ENCODE measurements around the gene TNS2. TPM values are rescaled to one million over a fixed set of nuclear protein-coding genes. Genes with fewer than 3 reads are reported as not detected.

The TNS2 gene
- total and polyA plus RNA-seq, 9 of the 15 experiments (the other 6 are each of a cell fraction or from before 2014, with no cell fraction given) = 0.28 to 3.1 (median 1.2) TPM; not detected in 1

DNA sequence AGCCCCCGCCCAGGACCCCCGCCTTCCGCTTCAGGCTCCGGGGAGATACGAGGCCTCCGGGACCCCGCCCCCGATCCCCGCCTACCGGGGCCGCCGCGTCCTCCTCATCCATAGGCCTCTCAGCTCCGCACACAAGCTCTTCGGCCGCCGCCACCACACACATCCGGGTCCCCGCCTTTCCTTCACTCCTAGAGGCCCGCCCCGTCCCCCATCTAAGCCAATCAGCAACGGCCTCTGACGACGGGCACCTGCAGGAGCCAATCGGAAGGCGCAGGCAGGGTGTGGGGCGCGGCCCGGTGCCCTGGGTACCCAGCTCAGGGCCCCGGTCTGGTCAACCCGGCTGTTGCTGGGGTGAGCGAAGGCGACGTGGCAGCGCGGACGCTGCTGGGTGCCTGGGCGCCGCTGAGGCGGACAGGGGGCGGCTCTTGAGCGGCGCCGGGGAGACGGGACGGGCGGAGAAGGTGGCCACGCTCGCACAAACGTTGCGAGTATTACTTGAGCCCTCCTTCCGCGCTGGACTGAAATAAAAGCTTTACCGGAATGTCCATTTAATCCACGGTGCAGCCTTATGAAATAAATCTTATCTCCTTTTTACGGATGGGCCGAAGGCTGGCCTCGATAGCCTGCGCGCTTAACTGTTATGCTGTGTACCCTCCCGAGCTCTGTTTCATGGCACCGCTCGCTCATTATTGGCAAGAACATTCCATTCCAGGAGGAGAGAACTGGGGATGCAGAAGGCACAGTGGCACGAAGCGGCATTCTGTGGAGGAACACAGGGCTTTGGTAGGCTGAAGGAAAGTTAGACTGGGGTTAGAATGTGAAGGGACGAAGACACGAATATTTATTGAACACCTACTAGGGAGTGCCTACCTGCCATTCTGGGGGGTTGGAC lies 29.6 kb downstream of the TNS2 start, which contains the start of gene SPRYD3 (continued):
- TF ChIP-seq DDX20 (tag; IDR thresholded peaks at IDR 0.05; ENCODE audit: low read depth) = no peak
- no peak for TF ChIP-seq ZNF830 (CRISPR knock-in tag; IDR thresholded peaks at IDR 0.05)
- TF ChIP-seq ZNF184 (CRISPR knock-in tag; IDR thresholded peaks at IDR 0.05) = no peak
- no peak for TF ChIP-seq PTTG1 (tag; IDR thresholded peaks at IDR 0.05; ENCODE audit: low read depth)
- no peak for TF ChIP-seq LARP7 (IDR thresholded peaks at IDR 0.05)
- TF ChIP-seq CBFB (CRISPR knock-in tag; IDR thresholded peaks at IDR 0.05) = no peak
- TF ChIP-seq CHD7 (IDR thresholded peaks at IDR 0.05; ENCODE audit: low read depth, low read length) = no peak
- TF ChIP-seq CAMTA2 (CRISPR knock-in tag; conservative IDR thresholded peaks at IDR 0.05) = no peak
- no peak for TF ChIP-seq KAT8 (IDR thresholded peaks at IDR 0.05; ENCODE audit: low read depth)
- no peak for TF ChIP-seq ETV6 (IDR thresholded peaks at IDR 0.05; ENCODE audit: borderline replicate concordance in 1 of 2, low read depth in 2 of 2, low read length in 1 of 2)
- no peak for TF ChIP-seq ETV6 (CRISPR knock-in tag; IDR thresholded peaks at IDR 0.05; ENCODE audit: borderline replicate concordance)
- 0 out of 2 replicates have a peak, but pooled peaks have one; percentile 22 for TF ChIP-seq GTF2A2 (tag; IDR thresholded peaks at IDR 0.05)
- no peak for TF ChIP-seq FOXA1 (IDR thresholded peaks at IDR 0.05; ENCODE audit: borderline replicate concordance)
- TF ChIP-seq, protein P1, sequence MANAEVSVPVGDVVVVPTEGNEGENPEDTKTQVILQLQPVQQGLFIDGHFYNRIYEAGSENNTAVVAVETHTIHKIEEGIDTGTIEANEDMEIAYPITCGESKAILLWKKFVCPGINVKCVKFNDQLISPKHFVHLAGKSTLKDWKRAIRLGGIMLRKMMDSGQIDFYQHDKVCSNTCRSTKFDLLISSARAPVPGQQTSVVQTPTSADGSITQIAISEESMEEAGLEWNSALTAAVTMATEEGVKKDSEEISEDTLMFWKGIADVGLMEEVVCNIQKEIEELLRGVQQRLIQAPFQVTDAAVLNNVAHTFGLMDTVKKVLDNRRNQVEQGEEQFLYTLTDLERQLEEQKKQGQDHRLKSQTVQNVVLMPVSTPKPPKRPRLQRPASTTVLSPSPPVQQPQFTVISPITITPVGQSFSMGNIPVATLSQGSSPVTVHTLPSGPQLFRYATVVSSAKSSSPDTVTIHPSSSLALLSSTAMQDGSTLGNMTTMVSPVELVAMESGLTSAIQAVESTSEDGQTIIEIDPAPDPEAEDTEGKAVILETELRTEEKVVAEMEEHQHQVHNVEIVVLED (CRISPR knock-in tag; IDR thresholded peaks at IDR 0.05) = peak; percentile 39; the same call in 1 of the 2 replicates
- no peak for TF ChIP-seq BRD4 (IDR thresholded peaks at IDR 0.05)
